ENCODE results near the gene SDF2.
"Not testable (repeated sequence)": the region's sequence is repeated elsewhere in the genome, so short reads cannot be mapped to it uniquely, and the experiment has no call there.

SDF2 gene

DNA sequence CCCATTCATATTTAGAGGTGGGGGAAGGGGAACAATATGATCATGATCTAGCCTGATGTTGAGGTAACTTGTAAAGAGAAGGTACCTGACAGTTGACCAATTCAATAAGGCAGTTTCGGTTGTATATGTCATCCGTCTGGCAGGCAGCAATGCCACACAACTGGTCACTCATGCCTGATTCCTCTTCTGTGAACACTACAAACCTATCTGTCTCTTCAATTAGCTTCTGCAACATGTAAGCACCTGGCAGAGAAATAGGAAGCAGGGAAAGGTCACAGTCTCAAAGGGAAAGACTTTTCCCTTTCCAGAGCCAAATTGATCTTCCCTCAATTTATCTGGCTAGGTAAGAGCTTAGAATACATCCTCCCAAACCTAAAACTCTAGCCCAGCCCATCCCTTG, 37.6 kb downstream of the SDF2 start:
- DNase-seq, result no peak

DNA sequence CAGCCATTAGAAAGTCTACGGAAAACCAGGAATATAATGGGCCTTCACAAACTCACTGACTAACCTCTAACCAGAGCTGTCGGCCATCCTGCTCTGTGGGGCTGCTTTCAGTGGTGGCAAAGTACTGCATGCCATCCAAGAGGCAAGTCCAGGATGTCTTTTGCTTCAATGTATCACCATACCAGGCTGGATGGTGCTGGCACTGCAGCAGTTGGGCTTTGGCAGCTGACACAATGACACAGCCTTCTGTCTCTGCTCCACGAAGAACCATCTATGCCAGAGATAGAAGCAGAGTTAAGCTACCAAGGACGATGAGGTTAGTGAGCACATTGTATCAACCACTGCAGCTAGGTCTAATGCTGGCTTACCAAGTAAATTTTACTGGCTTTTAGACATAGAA, 38.0 kb downstream of the SDF2 start:
- no peak for DNase-seq

- no peak for DNase-seq
Observed at GRCh38 chr17:28622186-28622585, 39.5 kb downstream of the SDF2 start.

- no peak for DNase-seq
Observed at GRCh38 chr17:28620010-28620409, 41.7 kb downstream of the SDF2 start.

- no peak for DNase-seq
Observed at GRCh38 chr17:28618464-28618863, 43.2 kb downstream of the SDF2 start.

- no peak for DNase-seq
Observed at GRCh38 chr17:28616281-28616680, 45.4 kb downstream of the SDF2 start.

DNA sequence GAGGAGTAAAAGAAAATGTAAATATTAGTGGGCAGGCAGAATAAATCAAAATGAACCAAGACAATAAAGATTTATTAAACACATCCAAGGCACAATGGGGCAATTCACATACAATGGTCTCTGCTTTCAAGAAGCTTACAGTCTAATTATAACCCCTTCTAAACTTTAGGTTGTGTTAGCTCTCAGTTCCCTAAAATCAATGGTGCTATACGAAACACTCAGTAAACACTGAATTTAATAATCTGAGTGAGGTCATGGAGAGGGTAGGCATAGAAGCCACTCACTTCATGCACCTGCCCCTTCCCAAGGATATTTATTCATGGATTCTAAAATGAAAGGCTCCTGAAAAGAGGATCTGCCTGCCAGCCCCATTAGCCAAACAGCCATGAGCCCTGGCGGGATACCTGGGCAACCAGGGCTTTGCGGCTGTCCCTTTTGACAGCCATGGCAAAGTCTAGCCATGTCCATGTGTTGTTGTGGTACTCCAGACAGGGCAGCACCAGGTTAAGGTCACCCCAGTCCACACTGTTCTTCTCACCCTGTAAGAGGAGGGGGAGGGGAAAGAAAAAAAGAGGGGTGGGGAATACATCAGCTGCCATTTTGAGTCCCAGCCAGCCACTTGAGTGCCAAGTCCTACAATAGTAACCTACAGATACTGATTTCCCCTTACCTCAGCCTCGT, 46.3 kb downstream of the SDF2 start:
- DNase-seq, result no peak

- DNase-seq, result no peak
Observed at GRCh38 chr17:28613931-28614381, 47.8 kb downstream of the SDF2 start, which contains the start of gene RSKR. Gene RSKR, minus strand, starts transcription at chr17:28614185. Its CDS starts 24 bp downstream, at chr17:28614161.

DNA sequence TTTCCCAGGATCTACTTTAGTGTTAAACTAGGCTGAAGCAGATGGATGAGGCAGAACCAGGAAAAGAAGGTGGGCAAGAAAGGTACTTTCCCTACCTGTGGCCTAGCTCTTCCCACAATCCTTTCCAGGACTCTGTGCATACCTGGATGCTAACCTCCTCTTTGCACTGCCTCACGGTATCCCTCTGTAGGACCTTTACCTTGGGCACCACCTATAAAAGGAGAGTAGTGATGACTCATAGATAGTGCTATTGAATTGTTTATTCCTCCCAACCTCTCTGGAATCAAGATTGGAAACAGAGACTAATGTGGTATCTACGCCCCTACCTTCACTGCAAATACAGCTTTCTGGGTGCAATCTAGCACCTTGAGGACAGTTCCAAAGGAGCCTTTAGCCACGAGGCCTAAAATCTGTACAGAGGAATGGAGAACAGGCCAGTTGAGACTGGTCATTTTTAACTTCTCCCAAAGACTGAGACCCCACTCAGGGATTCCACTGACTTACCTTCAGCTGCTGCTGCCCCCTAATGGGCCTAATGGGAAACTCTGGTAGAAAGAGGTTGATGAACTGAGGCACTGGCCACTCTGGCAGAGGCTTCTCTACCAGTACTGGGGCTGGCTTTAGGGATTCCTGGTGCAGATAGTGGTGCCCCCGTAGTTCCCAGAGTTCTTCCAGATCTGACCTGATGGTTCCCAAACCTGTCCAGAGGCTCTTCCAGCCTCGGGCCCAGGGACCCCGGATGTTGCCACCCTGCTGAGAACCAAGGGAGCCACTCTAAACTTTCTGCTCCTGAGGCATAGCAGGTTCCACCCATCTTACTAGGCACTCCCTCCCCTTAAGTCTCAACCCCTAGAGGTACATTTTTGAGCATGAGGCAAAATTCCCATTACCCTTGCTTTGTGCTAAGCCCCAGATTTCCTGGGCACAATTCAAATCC, 48.5 kb downstream of the SDF2 start:
- no peak for DNase-seq

GRCh38 chr17:28612531-28612930, 49.2 kb downstream of the SDF2 start:
- no peak for DNase-seq

GRCh38 chr17:28610376-28610775, 51.3 kb downstream of the SDF2 start:
- no peak for DNase-seq

DNA sequence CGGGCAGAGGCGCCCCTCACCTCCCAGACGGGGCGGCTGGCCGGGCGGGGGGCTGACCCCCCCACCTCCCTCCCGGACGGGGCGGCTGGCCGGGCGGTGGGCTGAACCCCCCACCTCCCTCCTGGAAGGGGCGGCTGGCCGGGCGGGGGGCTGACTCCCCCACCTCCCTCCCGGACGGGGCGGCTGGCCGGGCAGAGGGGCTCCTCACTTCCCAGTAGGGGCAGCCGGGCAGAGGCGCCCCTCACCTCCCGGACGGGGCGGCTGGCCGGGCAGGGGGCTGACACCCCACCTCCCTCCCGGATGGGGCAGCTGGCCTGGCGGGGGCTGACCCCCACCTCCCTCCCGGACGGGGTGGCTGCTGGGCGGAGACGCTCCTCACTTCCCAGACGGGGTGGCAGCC, 57.7 kb downstream of the SDF2 start:
- not testable (repeated sequence) for DNase-seq

DNA sequence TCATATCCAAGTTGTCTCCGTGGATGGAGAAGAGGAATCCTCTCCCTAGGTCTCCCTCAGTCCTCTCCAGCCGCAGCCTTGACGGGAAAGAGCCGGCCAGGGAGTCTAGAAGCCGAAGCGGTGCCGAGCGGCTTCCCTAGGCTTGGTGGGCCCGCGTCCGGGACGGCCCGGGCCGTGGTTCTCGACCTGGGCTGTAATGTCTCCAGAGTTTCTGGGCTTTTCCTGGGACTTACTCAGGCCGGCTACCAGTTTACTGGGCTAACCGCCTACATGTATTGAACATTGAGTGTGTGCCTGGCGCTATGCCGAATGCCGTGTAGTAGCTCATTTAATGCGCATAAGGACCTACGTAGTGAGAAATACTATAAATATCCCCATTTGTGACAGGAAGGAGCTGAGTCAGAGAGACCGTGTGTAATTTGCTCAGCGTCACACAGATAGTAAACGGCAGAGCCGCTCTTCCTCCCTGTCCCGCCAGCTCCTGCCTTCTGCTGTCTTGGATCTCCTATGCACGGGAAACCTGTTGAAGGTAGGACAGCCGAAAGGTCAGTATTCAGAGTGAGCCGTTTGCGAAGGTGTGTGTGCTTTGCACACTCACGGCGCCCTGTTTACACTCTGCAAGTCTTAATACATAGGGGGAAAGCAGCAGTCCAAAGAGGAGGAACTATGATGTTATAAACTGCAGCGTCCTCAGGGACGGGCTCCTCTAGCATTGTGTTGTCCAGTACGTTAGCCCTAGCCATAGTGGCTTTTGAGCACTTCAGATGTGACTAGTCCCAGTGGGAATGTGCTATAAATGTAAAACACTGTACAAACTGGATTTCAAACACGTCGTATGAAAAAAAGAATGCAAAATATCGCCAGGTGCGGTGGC, 62.2 kb downstream of the SDF2 start:
- peak; percentile 88 for DNase-seq

GRCh38 chr17:28598799-28599310, 62.9 kb downstream of the SDF2 start, which contains the start of gene SPAG5:
Gene SPAG5, minus strand, starts transcription at chr17:28599025. Its CDS starts 79 bp downstream, at chr17:28598946.
- peak; percentile 94 for DNase-seq

- DNase-seq, result no peak
Observed at GRCh38 chr17:28598389-28598788, 63.3 kb downstream of the SDF2 start.
